Neural crest cell (in vitro differentiated cells): ENCODE measurements around the gene NGEF. TPM values are rescaled to one million over a fixed set of nuclear protein-coding genes. Genes with fewer than 3 reads are reported as not detected.

Source experiments
- DNase-seq: peaks from one replicate; pipeline ENCODE4 v3.0.0; 2021; ENCODE audit warnings: low read depth, mixed read lengths, low spot score
- H3K27ac Mint-ChIP-seq: one replicate; pipeline ENCODE4 v1.8.0; 2021; ENCODE audit warnings: mild to moderate bottlenecking, mixed read lengths; ENCODE audit not compliant: unreplicated experiment
- H3K27me3 Mint-ChIP-seq: 2 replicates; pipeline ENCODE4 v1.8.0; 2021; ENCODE audit warnings: low read depth, mild to moderate bottlenecking, mixed read lengths
- H3K36me3 Mint-ChIP-seq: 2 replicates; pipeline ENCODE4 v1.8.0; 2021; ENCODE audit warnings: low read depth, mild to moderate bottlenecking, mixed read lengths
- H3K4me1 Mint-ChIP-seq: 2 replicates; pipeline ENCODE4 v1.8.0; 2021; ENCODE audit warnings: mixed read lengths
- H3K4me3 Mint-ChIP-seq: one replicate; pipeline ENCODE4 v1.8.0; 2021; ENCODE audit warnings: mild to moderate bottlenecking, mixed read lengths
- H3K9me3 Mint-ChIP-seq: 2 replicates; pipeline ENCODE4 v1.8.0; 2021; ENCODE audit warnings: mixed read lengths
- CTCF ChIP-seq: fragments of 200-600 bp; sonication (generic); conservative IDR thresholded peaks from 2 replicates; pipeline ENCODE4 v1.5.0; 2021; ENCODE audit warnings: antibody characterized with exemption, mild to moderate bottlenecking
- total RNA-seq: library from RNA; stranded (reverse); gene quantifications from 2 replicates; pipeline ENCODE4 v1.2.1, GENCODE V29; 2021

Gene NGEF
- total RNA-seq, 1 donor from 2014 or later, result 0.96 TPM

- no peak for DNase-seq
- TF ChIP-seq CTCF, result no peak
- Mint-ChIP-seq H3K27me3 (peaks cover 15% of the 10 kb centered on the region), H3K4me1 (peaks cover 6% of the 10 kb centered on the region), H3K4me3 (no peak overlapping the region), H3K9me3 (no peaks in the 10 kb centered on the region), H3K36me3 (no peaks in the 10 kb centered on the region), H3K27ac (no peak overlapping the region)
Measured at GRCh38 chr2:232980683-232981082, 32.4 kb downstream of the NGEF start.

GRCh38 chr2:232979871-232980461 is 33.1 kb downstream of the NGEF start:
- Mint-ChIP-seq H3K4me1 (peaks cover 6% of the 10 kb centered on the region), H3K4me3 (no peak overlapping the region)

GRCh38 chr2:232977438-232977971 is 35.6 kb downstream of the NGEF start:
- TF ChIP-seq CTCF, result no peak
- no peak overlapping the region for H3K4me3 Mint-ChIP-seq
- H3K36me3 Mint-ChIP-seq, result no peaks in the 10 kb centered on the region
- DNase-seq, result no peak
- no peak overlapping the region for H3K27ac Mint-ChIP-seq
- peaks cover 6% of the 10 kb centered on the region for H3K4me1 Mint-ChIP-seq
- no peaks in the 10 kb centered on the region for H3K9me3 Mint-ChIP-seq
- no peaks in the 10 kb centered on the region for H3K27me3 Mint-ChIP-seq

More at GRCh38 chr2:232979871-232980461, 33.1 kb downstream of the NGEF start:
- Mint-ChIP-seq H3K27me3 (peaks cover 13% of the 10 kb centered on the region), H3K9me3 (no peaks in the 10 kb centered on the region), H3K36me3 (no peaks in the 10 kb centered on the region), H3K27ac (no peak overlapping the region)
- no peak for DNase-seq
- TF ChIP-seq CTCF, result no peak

- Mint-ChIP-seq H3K4me3 (no peak overlapping the region), H3K4me1 (peaks cover 6% of the 10 kb centered on the region)
- DNase-seq, result no peak
Measured at GRCh38 chr2:232976666-232977437, 36.2 kb downstream of the NGEF start.

GRCh38 chr2:232976176-232976575 is 36.9 kb downstream of the NGEF start:
- no peak overlapping the region for H3K27ac Mint-ChIP-seq
- no peaks in the 10 kb centered on the region for H3K36me3 Mint-ChIP-seq
- DNase-seq, result no peak
- H3K4me3 Mint-ChIP-seq, result no peak overlapping the region
- TF ChIP-seq CTCF, result no peak
- H3K27me3 Mint-ChIP-seq, result no peaks in the 10 kb centered on the region
- H3K9me3 Mint-ChIP-seq, result no peaks in the 10 kb centered on the region
- peaks cover 6% of the 10 kb centered on the region for H3K4me1 Mint-ChIP-seq

More at GRCh38 chr2:232976666-232977437, 36.2 kb downstream of the NGEF start:
- Mint-ChIP-seq H3K27ac (peak overlapping the region; percentile 67), H3K9me3 (no peaks in the 10 kb centered on the region), H3K27me3 (no peaks in the 10 kb centered on the region), H3K36me3 (no peaks in the 10 kb centered on the region)
- no peak for TF ChIP-seq CTCF
